Measurements from ENCODE around the gene BAZ1A. TPM values are rescaled to one million over a fixed set of nuclear protein-coding genes. Genes with fewer than 3 reads are reported as not detected.

The BAZ1A gene
- total RNA-seq, 1 donor from 2014 or later: 26.7 TPM

DNA sequence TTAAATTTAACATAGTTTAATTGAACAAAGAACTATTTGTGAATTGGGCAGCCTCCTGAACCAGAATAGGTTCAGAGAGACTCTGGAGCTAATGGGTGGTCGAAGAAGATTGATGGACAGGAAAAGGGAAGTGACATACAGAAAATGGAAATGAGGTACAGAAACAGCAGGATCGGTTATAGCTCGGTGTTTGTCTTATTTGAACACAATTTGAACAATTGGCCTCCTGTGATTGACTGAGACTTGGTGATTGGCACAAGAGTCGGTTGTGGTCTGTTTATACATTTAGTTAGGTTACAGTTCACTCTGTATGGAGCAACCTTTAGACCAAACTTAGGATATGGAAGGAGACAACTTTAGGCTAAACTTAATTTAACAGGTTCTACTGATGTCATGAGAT lies 142.4 kb downstream of the BAZ1A start:
- Mint-ChIP-seq H3K27ac (ENCODE audit: unreplicated experiment) (no peak overlapping the region), H3K9me3 (ENCODE audit: unreplicated experiment) (no peaks in the 10 kb centered on the region), H3K4me1 (ENCODE audit: unreplicated experiment) (peaks cover 9% of the 10 kb centered on the region), H3K36me3 (ENCODE audit: unreplicated experiment) (no peaks in the 10 kb centered on the region), H3K4me3 (ENCODE audit: unreplicated experiment) (no peak overlapping the region), H3K27me3 (ENCODE audit: unreplicated experiment) (no peaks in the 10 kb centered on the region)
- TF ChIP-seq CTCF (IDR thresholded peaks at IDR 0.05): no peak
- no peak for DNase-seq (ENCODE audit: extremely low spot score, unreplicated experiment)

GRCh38 chr14:34723867-34724266 lies 151.3 kb downstream of the BAZ1A start:
- no peak for TF ChIP-seq CTCF (IDR thresholded peaks at IDR 0.05)
- Mint-ChIP-seq H3K9me3 (ENCODE audit: unreplicated experiment) (no peaks in the 10 kb centered on the region), H3K27me3 (ENCODE audit: unreplicated experiment) (no peaks in the 10 kb centered on the region), H3K4me1 (ENCODE audit: unreplicated experiment) (peaks cover 15% of the 10 kb centered on the region), H3K36me3 (ENCODE audit: unreplicated experiment) (no peaks in the 10 kb centered on the region), H3K4me3 (ENCODE audit: unreplicated experiment) (no peak overlapping the region), H3K27ac (ENCODE audit: unreplicated experiment) (no peak overlapping the region)
- DNase-seq (ENCODE audit: extremely low spot score, unreplicated experiment): no peak

- Mint-ChIP-seq H3K36me3 (ENCODE audit: unreplicated experiment) (no peaks in the 10 kb centered on the region), H3K4me1 (ENCODE audit: unreplicated experiment) (peaks cover 21% of the 10 kb centered on the region), H3K27ac (ENCODE audit: unreplicated experiment) (no peak overlapping the region), H3K27me3 (ENCODE audit: unreplicated experiment) (no peaks in the 10 kb centered on the region), H3K9me3 (ENCODE audit: unreplicated experiment) (no peaks in the 10 kb centered on the region), H3K4me3 (ENCODE audit: unreplicated experiment) (peak overlapping the region; percentile 9)
- peak; percentile 80 for TF ChIP-seq CTCF (IDR thresholded peaks at IDR 0.05)
- DNase-seq (ENCODE audit: extremely low spot score, unreplicated experiment): no peak
These were observed 152.2 kb downstream of the BAZ1A start for GRCh38 chr14:34722723-34723545.

GRCh38 chr14:34721129-34721528 lies 154.0 kb downstream of the BAZ1A start:
- H3K27me3 Mint-ChIP-seq (ENCODE audit: unreplicated experiment): no peaks in the 10 kb centered on the region
- H3K27ac Mint-ChIP-seq (ENCODE audit: unreplicated experiment): no peak overlapping the region
- no peak overlapping the region for H3K4me3 Mint-ChIP-seq (ENCODE audit: unreplicated experiment)
- H3K9me3 Mint-ChIP-seq (ENCODE audit: unreplicated experiment): no peaks in the 10 kb centered on the region
- no peak for TF ChIP-seq CTCF (IDR thresholded peaks at IDR 0.05)
- no peaks in the 10 kb centered on the region for H3K36me3 Mint-ChIP-seq (ENCODE audit: unreplicated experiment)
- DNase-seq (ENCODE audit: extremely low spot score, unreplicated experiment): no peak
- peaks cover 21% of the 10 kb centered on the region for H3K4me1 Mint-ChIP-seq (ENCODE audit: unreplicated experiment)

DNA sequence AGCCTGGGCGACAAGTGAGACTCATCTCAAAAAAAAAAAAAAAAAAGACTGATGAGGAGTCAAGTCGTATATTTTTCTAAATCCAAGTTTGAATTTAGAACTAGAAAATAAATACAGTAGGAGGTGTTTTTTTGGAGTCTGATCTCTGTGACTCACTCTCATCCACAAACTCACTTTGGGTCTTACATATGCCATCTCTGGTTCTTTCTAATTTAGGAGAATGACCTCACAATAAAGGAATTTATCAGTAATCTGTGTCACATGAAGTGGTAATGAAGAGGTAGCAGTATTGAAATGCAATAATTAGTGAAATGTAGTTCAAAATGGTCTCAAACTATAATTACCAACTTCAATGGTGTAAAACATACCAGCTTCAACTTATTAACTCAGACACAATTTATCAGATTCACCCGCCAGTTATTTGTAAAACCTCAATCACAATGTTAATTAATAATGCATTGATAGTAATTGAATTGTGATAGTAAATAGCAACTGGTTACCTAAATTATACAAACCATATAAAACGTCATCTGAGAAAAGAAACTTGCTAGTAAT lies 156.3 kb downstream of the BAZ1A start:
- no peak for DNase-seq (ENCODE audit: extremely low spot score, unreplicated experiment)
- no peak overlapping the region for H3K27ac Mint-ChIP-seq (ENCODE audit: unreplicated experiment)
- no peaks in the 10 kb centered on the region for H3K36me3 Mint-ChIP-seq (ENCODE audit: unreplicated experiment)
- no peak for TF ChIP-seq CTCF (IDR thresholded peaks at IDR 0.05)
- no peaks in the 10 kb centered on the region for H3K27me3 Mint-ChIP-seq (ENCODE audit: unreplicated experiment)
- no peaks in the 10 kb centered on the region for H3K9me3 Mint-ChIP-seq (ENCODE audit: unreplicated experiment)
- H3K4me3 Mint-ChIP-seq (ENCODE audit: unreplicated experiment): no peak overlapping the region
- H3K4me1 Mint-ChIP-seq (ENCODE audit: unreplicated experiment): peaks cover 26% of the 10 kb centered on the region
